ELR (cell line): ENCODE measurements around the gene SPATA13.
"Not testable (repeated sequence)": the region's sequence is repeated elsewhere in the genome, so short reads cannot be mapped to it uniquely, and the experiment has no call there.

Experiments used
- DNase-seq: peaks from one replicate; pipeline ENCODE4 v3.0.0-alpha.2; 2015; ENCODE audit warnings: low read depth

The SPATA13 gene

DNA sequence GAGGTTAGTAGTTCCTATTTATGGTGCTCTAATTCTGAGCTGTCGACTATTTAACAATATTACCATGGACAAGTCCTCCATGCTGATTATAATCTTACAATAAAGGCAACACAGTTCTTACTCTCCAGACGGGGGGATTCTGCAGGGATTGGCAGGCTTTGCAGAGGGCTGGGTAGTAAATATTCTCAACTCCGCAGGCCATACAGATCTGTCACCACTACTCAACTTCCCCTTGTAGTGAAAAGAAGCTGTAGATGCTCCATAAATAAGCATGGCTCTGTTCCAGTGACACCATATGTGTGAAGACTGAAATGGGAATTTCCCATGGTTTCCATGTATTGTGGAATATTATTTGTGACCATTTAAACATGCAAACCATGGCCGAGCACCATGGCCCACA lies 158.4 kb downstream of the SPATA13 start:
- DNase-seq, result not testable (repeated sequence)

DNA sequence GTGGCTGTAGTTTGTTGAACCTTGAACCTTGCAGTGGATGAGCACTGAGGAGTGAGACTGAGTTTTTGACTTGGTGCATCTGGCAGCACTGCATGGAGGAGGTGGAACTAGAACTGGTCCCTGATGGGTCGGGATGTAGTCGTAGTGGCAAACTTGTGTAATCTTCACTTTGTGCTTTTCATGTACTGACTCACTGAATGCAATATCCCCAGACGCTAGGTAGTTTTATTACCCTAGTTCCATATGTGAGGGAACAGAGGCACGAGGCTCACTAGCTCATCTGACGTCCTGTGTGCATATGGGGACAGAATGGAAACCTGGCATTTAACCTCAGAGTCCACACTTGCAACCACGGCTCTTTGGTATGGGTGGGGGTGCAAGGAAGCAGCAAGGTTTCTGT lies 159.1 kb downstream of the SPATA13 start:
- DNase-seq, result not testable (repeated sequence)

DNA sequence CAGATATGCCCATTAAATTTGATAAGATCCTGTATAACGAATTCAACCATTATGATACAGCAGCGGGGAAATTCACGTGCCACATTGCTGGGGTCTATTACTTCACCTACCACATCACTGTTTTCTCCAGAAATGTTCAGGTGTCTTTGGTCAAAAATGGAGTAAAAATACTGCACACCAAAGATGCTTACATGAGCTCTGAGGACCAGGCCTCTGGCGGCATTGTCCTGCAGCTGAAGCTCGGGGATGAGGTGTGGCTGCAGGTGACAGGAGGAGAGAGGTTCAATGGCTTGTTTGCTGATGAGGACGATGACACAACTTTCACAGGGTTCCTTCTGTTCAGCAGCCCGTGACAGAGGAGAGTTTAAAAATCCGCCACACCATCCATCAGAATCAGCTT lies 160.9 kb downstream of the SPATA13 start:
- DNase-seq, result not testable (repeated sequence)

DNA sequence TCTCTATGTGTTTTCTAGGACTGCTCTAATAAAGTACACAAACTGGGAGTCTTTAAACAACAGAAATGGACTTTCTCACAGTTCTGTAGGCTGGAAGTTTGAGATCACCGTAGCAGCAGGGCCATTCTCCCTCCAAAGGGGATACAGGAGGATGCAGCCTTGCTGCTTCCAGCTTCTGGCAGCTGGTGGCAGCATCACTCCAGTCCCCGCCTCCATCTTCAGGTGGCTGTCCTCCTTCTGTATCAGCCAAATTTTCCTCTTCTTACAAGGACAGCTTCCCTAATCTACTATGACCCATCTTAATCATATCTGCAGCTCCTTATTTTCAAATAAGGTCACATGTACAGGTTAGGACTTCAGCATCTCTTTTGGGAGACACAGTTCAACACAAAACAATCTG lies 161.9 kb downstream of the SPATA13 start:
- peak; percentile 3 for DNase-seq

DNA sequence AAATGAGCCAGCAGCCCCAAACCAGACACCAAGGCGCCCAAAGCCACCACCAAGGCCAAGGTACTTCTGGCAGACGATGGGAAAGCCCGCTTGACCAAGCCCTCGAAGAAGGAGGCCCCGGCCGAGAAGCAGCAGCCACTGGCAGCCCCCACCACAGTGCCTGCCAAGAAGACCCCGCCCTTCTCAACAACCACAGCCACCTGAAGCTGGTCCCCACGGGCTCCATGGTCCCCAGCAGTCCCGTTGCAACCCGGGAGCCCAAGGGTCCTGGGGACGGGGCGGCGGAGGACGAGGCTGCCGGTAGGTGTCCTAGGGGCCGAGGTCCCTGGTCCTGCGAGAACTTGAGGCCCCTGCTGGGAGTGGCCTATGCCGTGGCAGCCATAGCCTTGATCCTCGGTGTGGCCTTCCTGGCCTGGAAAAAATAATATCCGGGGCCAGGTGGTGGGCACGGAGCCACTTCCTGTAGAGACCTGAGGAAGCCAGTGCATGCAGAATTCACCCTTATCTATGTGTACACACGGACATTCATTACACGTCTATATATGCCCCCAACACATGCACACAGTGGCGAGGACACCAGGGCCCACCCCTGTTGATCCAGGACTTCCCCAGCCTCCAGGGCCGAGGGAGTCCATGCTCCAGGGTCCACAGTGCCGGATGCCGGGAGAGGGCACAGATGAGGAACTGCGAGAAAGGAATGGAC lies 162.7 kb downstream of the SPATA13 start:
- no peak for DNase-seq

DNA sequence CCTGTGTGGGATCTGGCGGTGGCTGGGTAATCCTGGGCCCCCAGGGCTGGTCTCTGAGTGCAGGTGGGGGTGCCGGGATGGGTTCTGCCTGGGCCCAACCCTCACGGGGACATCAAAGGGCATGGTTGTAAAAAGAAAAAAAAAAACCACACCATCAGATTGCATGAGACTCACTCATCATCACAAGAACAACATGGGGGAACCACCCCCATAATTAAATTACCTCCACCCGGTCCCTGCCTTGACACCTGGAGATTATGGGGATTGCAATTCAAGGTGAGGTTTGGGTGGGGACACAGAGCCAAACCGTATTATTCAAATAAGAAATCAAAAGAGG lies 163.2 kb downstream of the SPATA13 start:
- no peak for DNase-seq

DNA sequence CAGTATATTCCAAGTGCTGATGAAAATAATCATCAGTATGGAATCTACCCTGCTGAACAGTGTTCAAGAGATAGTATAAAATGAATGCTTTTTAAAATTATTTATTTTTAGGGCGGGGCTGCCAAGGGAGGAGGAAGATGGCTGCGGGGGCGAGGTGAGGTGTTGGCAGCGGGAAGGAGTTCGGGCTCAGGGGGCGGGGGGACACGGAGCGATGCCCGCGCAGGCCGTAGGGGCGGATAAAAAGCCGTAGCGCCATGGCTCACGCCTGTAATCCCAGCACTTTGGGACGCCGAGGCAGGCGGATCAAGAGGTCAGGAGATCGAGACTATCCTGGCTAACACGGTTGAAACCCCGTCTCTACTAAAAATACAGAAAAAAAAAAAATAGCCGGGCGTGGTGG lies 167.1 kb downstream of the SPATA13 start:
- not testable (repeated sequence) for DNase-seq

DNA sequence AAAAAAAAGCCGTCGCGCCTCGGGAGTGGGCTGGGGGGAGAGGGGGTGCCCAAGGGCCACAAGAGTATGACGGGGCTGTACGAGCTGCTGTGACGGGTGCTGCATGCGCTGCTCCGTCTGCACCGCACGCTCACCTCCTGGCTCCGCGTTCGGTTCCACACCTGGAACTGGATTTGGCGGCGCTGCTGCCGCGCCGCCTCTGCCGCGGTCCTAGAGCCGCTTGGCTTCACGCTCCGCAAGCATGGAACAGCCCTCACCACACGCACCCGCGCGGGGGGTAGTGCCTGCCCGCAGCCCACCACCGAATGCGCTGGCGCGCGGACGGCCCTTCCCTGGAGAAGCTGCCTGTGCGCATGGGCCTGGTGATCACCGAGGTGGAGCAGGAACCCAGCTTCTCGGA lies 167.6 kb downstream of the SPATA13 start:
- DNase-seq, result no peak

DNA sequence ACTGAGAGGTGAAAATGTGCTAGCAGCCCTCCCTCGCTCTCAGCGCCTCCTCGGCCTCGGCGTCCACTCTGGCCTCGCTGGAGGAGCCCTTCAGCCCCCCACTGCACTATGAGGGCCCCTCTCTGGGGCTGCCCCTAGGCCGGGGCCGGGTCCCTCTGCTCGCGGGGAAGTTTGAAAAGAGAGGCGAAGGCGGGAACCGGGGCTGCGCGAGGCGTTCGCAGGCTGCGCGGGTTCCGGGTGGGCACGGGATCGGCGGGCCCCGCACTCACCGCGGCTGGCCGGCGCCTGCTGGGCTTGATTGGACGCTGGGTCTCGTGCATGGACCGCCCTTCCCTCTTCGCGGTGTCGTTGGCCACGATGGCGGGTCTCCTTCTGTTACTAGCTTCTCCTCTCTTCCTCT lies 178.2 kb downstream of the SPATA13 start:
- DNase-seq, result no peak

DNA sequence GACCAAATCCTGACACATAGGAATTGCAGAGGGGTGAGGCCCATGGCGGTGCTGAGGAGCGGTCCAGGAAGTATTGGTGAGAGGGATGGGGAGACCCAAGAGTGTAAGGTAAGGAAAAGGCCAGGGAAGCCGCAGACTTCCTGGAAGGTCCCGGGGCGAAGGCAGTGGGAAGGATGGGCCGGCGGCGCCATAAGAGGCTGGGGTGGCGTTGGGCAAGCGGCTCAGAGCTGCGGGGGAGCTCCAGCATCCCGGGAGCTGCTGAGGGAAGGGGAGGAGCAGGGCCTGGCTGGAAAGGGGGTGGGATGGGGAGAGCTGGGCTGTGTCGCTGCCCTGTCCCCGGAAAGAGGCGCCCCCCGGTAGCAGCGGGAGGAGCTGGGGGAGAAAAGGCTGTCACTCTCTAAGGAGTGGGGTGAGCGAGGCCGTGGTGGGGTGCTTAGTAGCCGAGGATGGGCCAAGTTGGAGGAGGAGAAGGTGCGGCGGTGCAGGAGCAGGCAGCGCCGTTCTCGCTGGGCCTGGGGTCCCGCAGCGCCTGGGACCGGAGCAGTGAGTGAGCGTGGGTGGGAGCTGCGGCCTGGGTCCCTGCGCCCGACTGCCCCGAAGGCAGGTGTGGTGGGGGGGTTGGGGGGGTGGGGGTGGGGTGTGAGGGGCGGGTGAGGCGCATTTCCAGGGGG lies 179.6 kb downstream of the SPATA13 start:
- DNase-seq, result no peak

DNA sequence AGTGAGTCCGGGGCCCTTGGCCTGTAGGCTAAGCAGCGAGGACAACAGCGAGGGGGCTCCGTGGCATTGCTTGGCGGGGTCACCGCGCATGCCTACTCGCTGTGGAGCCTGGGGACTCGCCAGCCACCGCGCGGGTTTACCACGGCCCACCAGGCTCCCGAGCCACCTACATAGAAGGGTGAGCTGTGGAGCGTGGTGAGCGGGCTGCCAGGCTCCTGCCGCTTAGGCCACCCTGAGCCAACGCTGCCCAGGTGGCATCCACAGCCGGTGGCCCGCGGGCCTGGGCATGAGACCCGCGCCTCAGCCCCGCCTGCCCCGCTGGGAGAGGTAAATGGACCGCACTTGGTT lies 180.1 kb downstream of the SPATA13 start:
- no peak for DNase-seq

DNA sequence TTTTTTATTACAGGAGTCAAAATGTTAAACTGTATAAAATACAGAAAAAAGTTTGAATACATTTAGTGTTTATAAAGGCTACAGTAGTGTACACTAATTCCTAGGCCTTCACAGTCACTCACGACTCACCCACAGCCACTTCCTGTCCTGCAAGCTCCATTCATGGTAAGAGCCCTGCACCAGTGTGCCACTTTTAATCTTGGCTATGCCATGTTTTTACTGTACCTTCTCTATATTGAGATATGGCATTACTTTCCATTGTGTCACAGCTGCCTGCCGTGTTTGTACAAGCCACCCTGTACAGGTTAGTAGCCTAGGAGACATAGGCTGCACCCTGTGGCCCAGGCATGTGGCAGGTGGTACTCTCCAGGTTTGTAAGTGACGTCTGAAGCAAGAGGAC lies 180.9 kb downstream of the SPATA13 start:
- DNase-seq, result peak; percentile 41

DNA sequence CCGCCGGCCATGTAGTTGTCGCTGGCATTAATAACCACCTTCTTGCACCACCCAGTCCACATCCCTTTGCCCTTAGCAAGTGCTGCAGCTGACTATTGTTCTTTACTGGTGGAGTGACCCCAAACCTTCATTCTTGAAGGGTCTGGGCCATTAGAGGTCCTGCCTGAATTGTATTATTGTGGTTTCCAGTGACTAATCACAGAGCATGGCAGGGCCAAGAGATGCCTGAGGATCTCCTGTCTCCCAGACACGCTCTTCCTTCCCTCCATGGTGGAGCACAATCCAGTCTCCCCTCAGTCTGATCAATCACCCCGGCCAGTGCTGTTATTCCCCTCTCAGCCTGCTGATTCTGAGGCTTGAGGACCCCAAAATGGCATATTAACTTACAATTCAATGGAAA lies 187.9 kb downstream of the SPATA13 start:
- peak; percentile 11 for DNase-seq

DNA sequence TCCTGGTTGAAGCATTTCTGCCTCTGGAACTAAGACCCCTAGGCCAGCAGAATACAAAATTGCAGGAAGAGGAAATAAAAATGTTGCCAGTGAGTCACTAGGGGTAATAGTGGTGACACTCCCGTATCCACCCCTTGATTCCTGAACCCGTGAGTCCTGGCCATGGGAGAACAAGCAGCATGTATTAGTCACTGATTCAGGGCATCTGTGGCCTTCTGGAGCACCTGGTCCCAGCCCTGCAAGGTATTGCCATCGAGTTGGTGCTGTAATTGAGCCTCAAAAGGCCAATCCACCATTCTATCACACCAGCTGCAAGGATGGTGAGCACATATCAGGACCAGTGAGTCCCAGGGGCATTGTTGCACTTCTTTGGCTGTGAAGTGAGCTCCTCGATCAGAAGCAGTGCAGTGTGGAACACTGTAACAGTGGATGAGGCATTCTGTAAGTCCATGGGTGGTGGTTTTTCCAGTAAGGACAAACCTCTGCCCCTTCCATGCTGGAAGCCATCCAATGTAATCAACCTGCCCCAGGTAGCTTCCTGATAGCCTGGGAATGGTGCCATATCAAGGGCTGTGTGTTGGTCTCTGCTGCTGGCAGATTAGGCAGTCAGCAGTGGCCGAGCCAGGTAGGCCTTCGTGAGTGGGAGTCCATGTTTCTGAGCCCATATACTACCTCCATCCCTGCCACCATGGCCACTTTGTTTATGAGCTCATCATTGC lies 188.4 kb downstream of the SPATA13 start:
- DNase-seq, result peak; percentile 30

DNA sequence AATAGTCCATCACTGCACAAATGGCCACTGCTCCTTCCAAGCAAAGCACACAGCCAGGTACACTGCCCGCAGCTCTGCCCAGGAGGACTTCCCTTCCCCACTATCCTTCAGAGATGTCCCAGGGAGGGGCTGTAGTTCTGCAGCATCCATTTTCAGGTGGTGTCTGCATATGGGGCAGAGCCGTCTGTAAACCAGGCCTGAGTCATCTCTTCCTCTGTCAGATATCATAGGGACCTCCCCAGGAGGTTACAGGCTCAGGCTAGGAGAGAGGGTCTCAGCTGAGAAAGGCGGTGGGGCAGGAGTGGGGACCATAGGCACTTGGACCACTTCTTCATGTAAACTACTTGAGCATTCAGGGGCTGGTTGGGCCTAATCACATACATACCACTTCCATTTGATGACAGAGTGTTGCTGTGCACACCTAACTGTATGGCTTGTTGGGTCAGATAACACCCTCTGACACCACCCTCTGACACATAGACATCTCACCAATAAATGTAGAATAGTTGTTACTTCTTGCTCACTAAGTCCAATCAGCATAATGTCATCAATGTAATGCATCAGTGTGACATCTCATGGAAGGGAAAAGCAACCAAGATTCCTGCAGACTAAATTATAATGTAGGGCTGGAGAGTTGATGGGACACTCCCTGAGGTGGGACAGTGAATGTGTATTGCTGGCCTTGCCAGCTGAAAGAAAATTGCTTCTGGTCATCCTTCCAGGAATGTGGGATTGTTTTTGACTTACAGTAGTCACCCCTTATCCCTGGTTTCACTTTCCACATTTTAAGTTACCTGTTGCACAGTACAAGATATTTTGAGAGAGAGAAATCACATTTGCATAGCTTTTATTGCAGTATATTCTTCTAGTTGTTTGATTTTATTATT lies 189.5 kb downstream of the SPATA13 start:
- DNase-seq, result not testable (repeated sequence)

DNA sequence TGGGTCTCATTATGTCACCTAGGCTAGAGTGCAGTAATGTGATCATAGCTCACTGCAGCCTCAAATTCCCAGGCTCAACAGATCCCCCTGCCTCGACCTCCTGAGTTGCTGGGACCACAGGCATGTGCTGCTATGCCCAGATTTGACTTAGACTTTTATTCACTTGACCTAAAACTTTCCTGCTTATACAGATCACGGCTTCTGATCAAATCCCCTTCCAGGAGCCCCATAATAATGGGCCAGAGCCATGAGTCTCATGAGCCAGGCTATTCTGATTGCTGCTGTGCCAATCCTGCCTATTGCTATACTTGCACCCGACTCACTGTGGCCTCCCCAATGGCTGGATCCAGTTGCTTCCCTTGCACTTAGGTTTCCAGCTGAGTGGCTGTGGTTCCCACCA lies 190.9 kb downstream of the SPATA13 start:
- DNase-seq, result no peak

DNA sequence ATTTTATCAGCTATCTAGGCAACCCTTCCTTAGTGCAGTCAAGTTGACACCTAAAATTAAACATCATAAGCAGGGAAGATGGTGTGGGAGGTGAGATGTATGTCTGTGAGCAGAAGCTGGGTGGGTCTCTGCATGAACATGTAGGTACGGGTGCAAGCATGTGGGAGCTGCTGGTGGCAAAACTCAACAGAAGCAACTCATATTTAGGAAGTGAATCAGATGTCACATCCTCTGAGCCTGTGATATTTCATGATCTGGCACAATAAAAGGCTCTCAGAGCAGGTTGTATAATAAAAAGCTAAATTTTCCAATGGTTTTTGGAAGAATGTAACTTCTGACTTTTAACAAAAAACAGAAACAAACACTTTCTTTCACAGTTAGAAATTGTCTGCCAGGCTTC lies 193.2 kb downstream of the SPATA13 start:
- no peak for DNase-seq

DNA sequence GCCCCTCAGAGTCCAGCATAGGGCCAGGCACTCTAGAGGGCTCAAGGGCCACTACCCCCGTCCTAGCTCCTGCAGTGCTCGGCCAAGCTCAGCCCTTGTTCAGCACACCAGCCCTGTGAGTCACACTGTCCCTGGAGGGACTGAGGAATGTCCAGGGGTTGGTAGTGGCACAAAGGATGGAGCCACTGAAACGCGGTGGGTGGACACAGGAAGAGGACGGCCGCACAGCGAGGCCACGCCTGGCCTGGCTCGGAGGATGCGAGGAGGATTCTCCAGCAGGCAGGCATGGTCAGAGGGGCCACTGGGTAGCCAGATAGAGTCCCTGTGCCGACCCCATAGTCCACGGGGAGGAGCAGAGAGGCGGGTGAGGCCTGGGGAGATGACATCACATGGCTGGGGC lies 194.6 kb downstream of the SPATA13 start:
- no peak for DNase-seq

DNA sequence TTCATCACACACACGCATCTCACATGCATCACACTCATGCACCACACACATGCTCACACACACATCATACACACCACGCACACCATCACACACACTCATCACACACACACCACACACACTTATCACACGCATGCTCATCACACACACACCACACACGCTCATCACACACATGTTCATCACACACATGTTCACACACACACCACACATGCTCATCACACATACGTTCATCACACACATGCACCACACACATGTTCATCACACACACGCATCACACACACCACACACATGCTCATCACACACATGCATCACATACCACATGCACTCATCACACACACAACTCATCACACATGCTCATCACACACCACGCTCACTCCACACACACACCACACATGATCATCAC lies 195.8 kb downstream of the SPATA13 start:
- DNase-seq, result no peak
